ENCODE results near the gene CMYA5.

DNA sequence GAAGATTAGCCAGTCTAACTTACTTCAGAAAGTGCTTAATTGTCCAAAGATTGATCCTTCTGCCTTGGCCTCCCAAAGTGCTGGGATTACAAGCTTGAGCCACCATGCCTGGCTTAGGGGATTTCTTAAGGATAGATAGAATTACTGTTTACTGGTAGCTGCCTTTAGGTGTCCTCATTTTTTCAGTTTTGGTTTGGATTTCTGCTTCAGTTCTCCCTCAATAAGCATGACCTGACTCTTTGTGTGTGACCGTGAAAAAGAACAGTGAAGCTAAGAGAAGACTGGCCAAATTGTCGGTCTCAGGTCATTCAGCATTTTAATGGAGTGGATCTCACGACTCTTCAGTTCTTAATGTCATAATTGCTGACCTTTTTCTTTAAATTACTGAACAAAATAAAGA, 22.9 kb upstream of the CMYA5 start:
- TF ChIP-seq POLR2AphosphoS5 (IDR thresholded peaks at IDR 0.05; ENCODE audit: low read depth, low read length) (no peak), TAF1 (IDR thresholded peaks at IDR 0.05; ENCODE audit: low read depth, low read length) (no peak), POLR2A (IDR thresholded peaks at IDR 0.05; ENCODE audit: low read depth, low read length) (no peak), SPI1 (IDR thresholded peaks at IDR 0.05; ENCODE audit: low read depth, low read length) (no peak)
